Natural killer cell (primary cell): ENCODE results near the gene ANKRD9. TPM values are rescaled to one million over a fixed set of nuclear protein-coding genes. Genes with fewer than 3 reads are reported as not detected.

Experiments
- ATAC-seq, 3 donors: fragments of 150-1000 bp in 2 of 3; fragments of 200-7000 bp in 1 of 3; cut with Tn5 transposase; 1 replicate in 1 of 3; 2 replicates in 2 of 3; pipeline ENCODE4 v1.10.0; 2021; ENCODE audit warnings: mild to moderate bottlenecking in 2 of 3, moderate library complexity in 2 of 3
- DNase-seq, 2 donors: peaks; one replicate each; pipeline versions ENCODE4 v3.0.0 to v3.0.0-alpha.2; 2013 to 2021; ENCODE audit warnings: mixed read lengths in 1 of 2
- H3K27ac ChIP-seq: one replicate; pipeline ENCODE4 v1.5.1; 2013; ENCODE audit warnings: mild to moderate bottlenecking, low read length
- H3K27me3 ChIP-seq: one replicate; pipeline ENCODE4 v1.6.1; 2013; ENCODE audit warnings: low read length; ENCODE audit not compliant: control insufficient read depth, insufficient read depth
- H3K36me3 ChIP-seq: one replicate; pipeline ENCODE4 v1.6.1; 2013; ENCODE audit warnings: low read length; ENCODE audit not compliant: control insufficient read depth, insufficient read depth
- H3K4me1 ChIP-seq: one replicate; pipeline ENCODE4 v1.6.1; 2013; ENCODE audit warnings: low read length; ENCODE audit not compliant: control insufficient read depth, insufficient read depth
- H3K4me3 ChIP-seq: one replicate; pipeline ENCODE4 v1.5.1; 2013; ENCODE audit warnings: low read length
- H3K9me3 ChIP-seq: one replicate; pipeline ENCODE4 v1.6.1; 2013; ENCODE audit warnings: low read length; ENCODE audit not compliant: control insufficient read depth, insufficient read depth
- H3K27ac Mint-ChIP-seq, 2 donors: one replicate each; pipeline ENCODE4 v1.8.0; 2022; ENCODE audit warnings: mild to moderate bottlenecking in 2 of 2, mixed read lengths in 2 of 2, moderate library complexity in 1 of 2
- H3K27me3 Mint-ChIP-seq, 2 donors: one replicate each; pipeline ENCODE4 v1.8.0; 2022; ENCODE audit warnings: low read depth in 2 of 2, mixed read lengths in 2 of 2
- H3K36me3 Mint-ChIP-seq: one replicate; pipeline ENCODE4 v1.8.0; 2022; ENCODE audit warnings: mixed read lengths
- H3K4me1 Mint-ChIP-seq, 2 donors: one replicate each; pipeline ENCODE4 v1.8.0; 2022; ENCODE audit warnings: mixed read lengths in 2 of 2
- H3K4me3 Mint-ChIP-seq: one replicate; pipeline ENCODE4 v1.8.0; 2022; ENCODE audit warnings: mild to moderate bottlenecking, moderate library complexity, mixed read lengths
- H3K9me3 Mint-ChIP-seq, 2 donors: one replicate each; pipeline ENCODE4 v1.8.0; 2022; ENCODE audit warnings: mixed read lengths in 2 of 2
- WGBS: methylation state at CpG from one replicate; pipeline ENCODE4 v1.1.7; 2013; ENCODE audit warnings: missing lambda C conversion rate; ENCODE audit not compliant: insufficient coverage; 5-methylcytosine and 5-hydroxymethylcytosine counted together
- intact Hi-C: fragments of 100-400 bp; cut with micrococcal nuclease; formaldehyde crosslinking; loops from one replicate; pipeline ENCODE4 v1.14.2; 2022
- total RNA-seq, 4 donors: library from RNA; stranded (reverse); fragments of 120-200 nt in 1 of 4; gene quantifications; one replicate each; pipeline versions ENCODE4 v1.2.3 to v1.2.4, GENCODE V29; 2013 to 2022
- TF ChIP-seq, protein P1 (sequence below): fragments of 200-600 bp; IDR thresholded peaks from one replicate; pipeline ENCODE4 v1.8.0; 2022; ENCODE audit warnings: antibody characterized with exemption

ANKRD9 gene
- total RNA-seq, 3 donors from 2014 or later (not counting 1 experiment from before 2014, with no cell fraction given) = 4.0 to 11.0 (median 9.6) TPM

DNA sequence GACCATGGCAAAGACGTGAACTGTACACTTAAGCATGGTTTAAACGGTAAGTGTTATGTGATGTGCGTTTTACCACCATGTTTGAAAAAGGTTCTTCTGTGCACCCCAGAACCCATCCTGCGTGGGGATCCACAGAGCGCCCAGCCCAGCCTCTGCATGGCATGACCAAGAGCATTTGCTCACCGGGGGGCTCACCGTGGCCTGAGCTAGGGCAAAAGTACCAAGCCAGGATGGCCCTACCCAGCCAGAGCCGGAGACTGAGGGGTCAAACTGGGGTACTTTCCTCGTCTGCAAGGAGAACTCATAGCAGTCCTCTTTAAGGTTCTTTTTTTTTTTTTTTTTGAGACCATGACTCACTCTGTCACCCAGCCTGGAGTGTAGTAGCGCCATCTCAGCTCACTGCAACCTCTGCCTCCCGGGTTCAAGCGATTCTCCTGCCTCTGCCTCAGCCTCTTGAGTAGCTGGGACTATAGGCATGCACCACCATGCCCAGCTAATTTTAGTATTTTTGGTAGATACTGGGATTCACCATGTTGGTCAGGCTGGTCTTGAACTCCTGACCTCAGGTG is 16.4 kb upstream of the ANKRD9 start:
- H3K27me3 Mint-ChIP-seq = no peaks in the 10 kb centered on the region

DNA sequence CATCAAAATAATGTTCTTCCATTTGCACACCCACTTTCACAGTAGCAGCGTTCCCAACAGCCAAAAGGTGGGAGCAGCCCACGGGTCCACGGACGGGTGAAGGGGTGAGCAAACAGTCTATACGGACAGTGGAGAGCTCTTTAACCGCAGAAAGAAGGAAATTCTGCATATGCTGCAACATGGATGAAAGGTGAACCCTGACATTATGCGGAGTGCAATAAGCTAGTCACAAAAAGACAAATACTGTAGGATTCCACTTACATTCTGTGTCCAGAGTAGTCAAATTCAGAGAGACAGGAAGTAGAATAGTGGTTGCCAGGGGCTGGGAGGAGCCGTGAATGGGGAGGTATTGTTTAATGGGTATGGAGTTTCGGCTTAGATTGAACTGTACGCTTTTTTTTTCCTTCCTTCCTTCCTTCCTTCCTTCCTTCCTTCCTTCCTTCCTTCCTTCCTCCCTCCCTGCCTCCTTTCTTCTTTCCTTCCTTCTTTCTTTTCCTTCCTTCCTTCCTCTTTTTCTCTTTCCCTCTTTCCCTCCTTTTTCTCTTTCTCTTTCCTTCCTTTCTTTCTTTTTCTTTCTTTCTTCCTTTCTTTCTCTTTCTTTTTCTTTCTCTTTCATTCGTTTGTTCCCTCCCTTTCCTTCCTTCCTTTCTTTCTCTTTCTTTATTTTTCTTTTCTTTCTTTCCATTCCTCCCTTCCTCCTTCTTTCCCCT is 15.8 kb upstream of the ANKRD9 start:
- ATAC-seq = peak; percentile 44 to 59 (median 58)
- peaks cover 16 to 31% of the 10 kb centered on the region in 2 donors for H3K4me1 Mint-ChIP-seq
- Histone ChIP-seq H3K4me1 (peaks cover 29% of the 10 kb centered on the region), H3K9me3 (no peaks in the 10 kb centered on the region), H3K27me3 (no peaks in the 10 kb centered on the region), H3K27ac (peak overlapping the region; percentile 56), H3K36me3 (no peaks in the 10 kb centered on the region), H3K4me3 (peak overlapping the region; percentile 44)
- H3K9me3 Mint-ChIP-seq = no peaks in the 10 kb centered on the region
- no peaks in the 10 kb centered on the region for H3K27me3 Mint-ChIP-seq
- H3K27ac Mint-ChIP-seq = peak overlapping the region; percentile 84 to 95
- no peaks in the 10 kb centered on the region for H3K36me3 Mint-ChIP-seq
- 3% methylated on average over 9 of the region's 11 CpGs for WGBS
- peak in 1 of 2 donors; percentile 81 for DNase-seq
- intact Hi-C loops = loop anchor here (2.0 kb wide), 1 partner anchor 65 kb away; no protein-coding TSS in a partner anchor
- peak overlapping the region; percentile 95 for H3K4me3 Mint-ChIP-seq
- TF ChIP-seq, protein P1, sequence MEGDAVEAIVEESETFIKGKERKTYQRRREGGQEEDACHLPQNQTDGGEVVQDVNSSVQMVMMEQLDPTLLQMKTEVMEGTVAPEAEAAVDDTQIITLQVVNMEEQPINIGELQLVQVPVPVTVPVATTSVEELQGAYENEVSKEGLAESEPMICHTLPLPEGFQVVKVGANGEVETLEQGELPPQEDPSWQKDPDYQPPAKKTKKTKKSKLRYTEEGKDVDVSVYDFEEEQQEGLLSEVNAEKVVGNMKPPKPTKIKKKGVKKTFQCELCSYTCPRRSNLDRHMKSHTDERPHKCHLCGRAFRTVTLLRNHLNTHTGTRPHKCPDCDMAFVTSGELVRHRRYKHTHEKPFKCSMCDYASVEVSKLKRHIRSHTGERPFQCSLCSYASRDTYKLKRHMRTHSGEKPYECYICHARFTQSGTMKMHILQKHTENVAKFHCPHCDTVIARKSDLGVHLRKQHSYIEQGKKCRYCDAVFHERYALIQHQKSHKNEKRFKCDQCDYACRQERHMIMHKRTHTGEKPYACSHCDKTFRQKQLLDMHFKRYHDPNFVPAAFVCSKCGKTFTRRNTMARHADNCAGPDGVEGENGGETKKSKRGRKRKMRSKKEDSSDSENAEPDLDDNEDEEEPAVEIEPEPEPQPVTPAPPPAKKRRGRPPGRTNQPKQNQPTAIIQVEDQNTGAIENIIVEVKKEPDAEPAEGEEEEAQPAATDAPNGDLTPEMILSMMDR = no peak

More for the DNA sequence above, 16.4 kb upstream of the ANKRD9 start:
- TF ChIP-seq, protein P1 = no peak
- H3K27ac ChIP-seq = no peak overlapping the region
- no peaks in the 10 kb centered on the region for H3K36me3 ChIP-seq
- peaks cover 30% of the 10 kb centered on the region for H3K4me1 ChIP-seq
- Mint-ChIP-seq H3K4me1 (peaks cover 16 to 31% of the 10 kb centered on the region in 2 donors), H3K9me3 (no peaks in the 10 kb centered on the region), H3K27ac (peak overlapping the region; percentile 84 to 95), H3K4me3 (peak overlapping the region; percentile 95), H3K36me3 (no peaks in the 10 kb centered on the region)
- H3K9me3 ChIP-seq = no peaks in the 10 kb centered on the region
- ATAC-seq (no peak), DNase-seq (no peak)
- H3K4me3 ChIP-seq = no peak overlapping the region
- H3K27me3 ChIP-seq = no peaks in the 10 kb centered on the region
- intact Hi-C loops = loop anchor here (2.0 kb wide), 1 partner anchor 65 kb away; no protein-coding TSS in a partner anchor
- 85% methylated on average over 12 of the region's 12 CpGs for WGBS

DNA sequence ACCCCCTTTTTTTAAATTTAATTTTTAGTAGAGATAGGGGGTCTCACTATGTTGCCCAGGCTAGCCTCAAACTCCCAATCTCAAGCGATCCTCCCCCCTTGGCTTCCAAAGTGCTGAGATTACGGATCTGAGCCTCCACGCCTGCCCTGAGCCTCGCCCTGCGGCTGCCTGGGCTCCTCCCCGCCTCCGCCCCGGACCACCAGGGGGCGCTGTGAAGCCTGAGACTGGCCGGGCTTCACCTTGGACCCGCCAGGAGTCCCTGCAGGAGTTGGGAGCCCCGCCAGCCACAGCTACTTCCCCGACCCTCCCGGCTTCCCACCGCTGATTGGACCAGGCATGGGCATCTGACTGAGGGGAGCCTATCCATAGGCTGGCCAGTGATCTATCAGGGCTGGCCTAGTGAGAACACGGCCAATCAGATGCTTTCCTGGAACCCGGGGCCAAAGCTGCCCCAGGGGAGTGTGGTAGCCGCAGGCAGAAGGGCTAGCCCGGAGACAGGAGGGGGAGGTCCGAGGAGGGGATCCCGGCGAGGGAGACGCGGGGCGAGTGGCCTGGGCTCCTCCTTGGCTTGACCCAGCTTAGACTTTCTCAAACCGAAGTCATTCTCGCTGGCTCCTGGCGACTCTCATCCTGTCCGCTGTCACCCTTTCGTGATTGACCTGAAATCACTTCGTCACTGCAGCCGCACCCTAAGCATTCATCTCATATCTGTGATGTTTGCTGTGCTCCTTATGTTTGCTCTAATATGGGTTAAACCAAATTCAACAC is 15.1 kb upstream of the ANKRD9 start:
- Mint-ChIP-seq H3K4me1 (peaks cover 16 to 31% of the 10 kb centered on the region in 2 donors), H3K27me3 (no peaks in the 10 kb centered on the region), H3K36me3 (no peaks in the 10 kb centered on the region), H3K4me3 (peak overlapping the region; percentile 95), H3K9me3 (no peaks in the 10 kb centered on the region), H3K27ac (peak overlapping the region; percentile 84 to 95)
- WGBS = under 1% methylated on average over 32 of the region's 32 CpGs
- H3K36me3 ChIP-seq = no peaks in the 10 kb centered on the region
- peak; percentile 90 to 93 for DNase-seq
- H3K27ac ChIP-seq = peak overlapping the region; percentile 56
- intact Hi-C loops = loop anchor here (2.0 kb wide), 1 partner anchor 66 kb away; no protein-coding TSS in a partner anchor
- peak overlapping the region; percentile 44 for H3K4me3 ChIP-seq
- peak; percentile 85 to 94 (median 91) for ATAC-seq
- H3K27me3 ChIP-seq = no peaks in the 10 kb centered on the region
- H3K9me3 ChIP-seq = no peaks in the 10 kb centered on the region
- TF ChIP-seq, protein P1 = peak; percentile 99
- H3K4me1 ChIP-seq = peaks cover 25% of the 10 kb centered on the region
